GM19324 (cell line): Measurements from ENCODE around the gene NCF2.
"Not testable (repeated sequence)": the region's sequence is repeated elsewhere in the genome, so short reads cannot be mapped to it uniquely, and the experiment has no call there.

ENCODE experiments used
- ATAC-seq: cut with Tn5 transposase; IDR thresholded peaks from one replicate; pipeline ENCODE4 v1.9.1; 2021; ENCODE audit warnings: mild to moderate bottlenecking, moderate library complexity; ENCODE audit not compliant: unreplicated experiment, low FRiP score

Gene NCF2, protein sequence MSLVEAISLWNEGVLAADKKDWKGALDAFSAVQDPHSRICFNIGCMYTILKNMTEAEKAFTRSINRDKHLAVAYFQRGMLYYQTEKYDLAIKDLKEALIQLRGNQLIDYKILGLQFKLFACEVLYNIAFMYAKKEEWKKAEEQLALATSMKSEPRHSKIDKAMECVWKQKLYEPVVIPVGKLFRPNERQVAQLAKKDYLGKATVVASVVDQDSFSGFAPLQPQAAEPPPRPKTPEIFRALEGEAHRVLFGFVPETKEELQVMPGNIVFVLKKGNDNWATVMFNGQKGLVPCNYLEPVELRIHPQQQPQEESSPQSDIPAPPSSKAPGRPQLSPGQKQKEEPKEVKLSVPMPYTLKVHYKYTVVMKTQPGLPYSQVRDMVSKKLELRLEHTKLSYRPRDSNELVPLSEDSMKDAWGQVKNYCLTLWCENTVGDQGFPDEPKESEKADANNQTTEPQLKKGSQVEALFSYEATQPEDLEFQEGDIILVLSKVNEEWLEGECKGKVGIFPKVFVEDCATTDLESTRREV

GRCh38 chr1:183590244-183591191, at the start of gene NCF2:
Gene NCF2 (minus strand): TSS chr1:183590459. CDS start chr1:183590329, 130 bp downstream.
- ATAC-seq, result peak; percentile 85

DNA sequence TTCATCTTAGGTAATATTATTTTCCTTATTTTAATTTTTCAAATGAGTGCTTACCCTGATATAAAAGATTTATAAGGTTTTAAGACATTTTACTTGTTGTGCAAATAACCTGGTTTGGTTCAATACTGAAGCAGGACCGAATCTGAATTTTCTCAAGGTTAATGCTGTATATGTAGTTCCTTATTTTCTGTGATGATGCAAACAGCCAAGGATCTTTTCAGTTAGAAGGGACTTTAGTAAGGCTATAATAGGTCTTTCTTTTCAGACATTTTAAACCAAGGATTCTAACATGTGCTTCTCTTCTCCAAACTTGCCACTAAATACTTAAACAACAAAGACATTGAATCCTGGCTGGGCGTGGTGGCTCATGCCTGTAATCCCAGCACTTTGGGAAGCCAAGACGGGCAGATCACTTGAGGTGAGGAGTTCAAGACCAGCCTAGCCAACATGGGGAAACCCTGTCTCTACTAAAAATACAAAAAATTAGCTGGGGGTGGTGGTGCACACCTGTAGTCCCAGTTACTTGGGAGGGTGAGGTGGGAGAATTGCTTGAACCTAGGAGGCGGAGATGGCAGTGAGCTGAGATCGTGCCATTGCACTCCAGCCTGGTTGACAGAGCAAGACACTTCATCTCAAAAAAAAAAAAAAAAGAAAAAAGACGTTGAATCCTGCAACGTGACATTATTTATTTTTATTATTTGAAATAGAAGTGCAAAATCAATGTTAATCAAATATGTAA, 48.6 kb upstream of the NCF2 start:
- no peak for ATAC-seq

DNA sequence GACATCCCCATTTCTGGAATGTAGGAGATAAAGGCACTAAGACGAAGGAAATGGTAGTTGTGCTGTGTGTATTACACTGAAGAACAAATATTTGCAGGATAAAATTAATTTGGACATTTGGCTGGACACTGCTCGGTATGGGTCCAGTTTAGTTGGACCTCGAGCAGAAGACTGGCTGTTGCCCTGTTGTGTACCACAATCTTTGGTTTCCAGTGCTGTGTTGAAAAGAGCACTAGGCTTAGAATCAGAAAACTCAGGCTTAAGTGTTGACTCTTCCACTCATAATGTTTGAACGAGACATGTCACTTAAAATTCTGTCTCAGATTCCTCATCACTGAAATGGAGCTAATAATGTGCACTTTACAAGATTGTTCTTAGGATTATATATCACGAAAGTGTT, 46.5 kb upstream of the NCF2 start:
- ATAC-seq, result no peak

GRCh38 chr1:183636334-183636682, 46.0 kb upstream of the NCF2 start:
- ATAC-seq, result no peak

DNA sequence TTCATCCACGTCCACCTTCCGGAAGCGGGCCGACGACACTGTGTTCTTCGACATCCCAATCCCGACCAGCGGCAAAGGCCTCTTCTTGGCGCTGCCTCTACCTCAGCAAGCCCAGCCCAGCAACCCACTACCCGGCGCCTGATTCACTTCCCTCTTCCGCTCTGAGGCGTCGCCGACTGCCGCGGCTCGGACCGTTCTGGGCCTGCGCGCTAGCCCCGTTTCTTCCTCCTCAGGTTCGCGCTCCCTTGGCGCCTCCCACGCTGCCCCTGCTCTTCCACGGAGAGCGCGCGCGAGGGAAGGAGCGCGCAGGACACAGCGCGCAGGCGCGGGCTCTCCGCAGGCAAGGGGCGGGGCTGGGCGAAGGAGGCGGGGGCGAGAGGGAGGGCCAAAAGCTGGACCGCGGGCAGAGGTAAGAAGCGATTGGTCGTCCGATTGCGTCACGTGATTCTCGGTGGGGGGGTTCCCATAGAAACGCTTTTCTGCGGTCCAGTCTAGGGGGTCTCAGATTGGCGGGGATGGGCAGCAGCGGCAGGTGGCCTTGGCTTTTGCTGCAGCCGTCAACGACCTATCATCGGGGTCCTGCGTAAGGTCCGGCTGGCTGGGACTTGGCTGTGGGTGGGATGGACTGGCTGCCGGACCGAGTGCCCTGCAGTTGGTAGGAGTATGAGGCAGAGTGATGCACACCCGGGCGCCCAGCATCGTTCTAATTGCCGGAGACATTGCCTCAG, 45.5 kb upstream of the NCF2 start, which contains the start of gene ARPC5:
ARPC5 (minus strand) TSS at position 178 of the 728 bp plus-strand sequence; CDS start at position 54, 124 bp downstream.
- ATAC-seq, result peak; percentile 95

DNA sequence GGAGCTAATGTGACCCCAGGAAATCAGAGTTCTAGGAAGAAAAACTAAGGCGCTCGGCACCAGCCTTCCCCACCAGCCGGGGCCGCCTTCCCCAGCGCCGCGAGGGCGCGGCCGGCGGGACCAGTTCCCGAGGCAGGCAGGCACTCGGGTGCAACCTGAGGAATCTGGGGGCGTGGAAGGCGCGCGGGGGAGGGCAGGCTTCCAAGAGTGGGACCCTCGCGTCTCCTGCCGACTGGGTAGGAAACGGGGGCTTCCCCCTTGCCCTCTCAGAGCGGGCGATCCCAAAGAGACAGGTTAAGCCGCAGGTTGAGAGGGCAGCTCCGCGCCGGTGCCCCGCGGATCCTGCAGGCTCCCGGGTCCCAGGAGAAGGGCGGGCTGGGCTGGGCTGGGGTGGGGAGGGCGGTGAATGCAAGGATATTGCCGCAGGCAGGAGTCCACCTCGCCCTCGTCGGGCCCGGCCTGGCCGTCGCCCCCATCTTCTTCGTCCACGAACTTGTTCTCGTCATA, 44.9 kb upstream of the NCF2 start:
- ATAC-seq, result peak; percentile 16

GRCh38 chr1:183634429-183635065, 44.3 kb upstream of the NCF2 start:
- no peak for ATAC-seq

DNA sequence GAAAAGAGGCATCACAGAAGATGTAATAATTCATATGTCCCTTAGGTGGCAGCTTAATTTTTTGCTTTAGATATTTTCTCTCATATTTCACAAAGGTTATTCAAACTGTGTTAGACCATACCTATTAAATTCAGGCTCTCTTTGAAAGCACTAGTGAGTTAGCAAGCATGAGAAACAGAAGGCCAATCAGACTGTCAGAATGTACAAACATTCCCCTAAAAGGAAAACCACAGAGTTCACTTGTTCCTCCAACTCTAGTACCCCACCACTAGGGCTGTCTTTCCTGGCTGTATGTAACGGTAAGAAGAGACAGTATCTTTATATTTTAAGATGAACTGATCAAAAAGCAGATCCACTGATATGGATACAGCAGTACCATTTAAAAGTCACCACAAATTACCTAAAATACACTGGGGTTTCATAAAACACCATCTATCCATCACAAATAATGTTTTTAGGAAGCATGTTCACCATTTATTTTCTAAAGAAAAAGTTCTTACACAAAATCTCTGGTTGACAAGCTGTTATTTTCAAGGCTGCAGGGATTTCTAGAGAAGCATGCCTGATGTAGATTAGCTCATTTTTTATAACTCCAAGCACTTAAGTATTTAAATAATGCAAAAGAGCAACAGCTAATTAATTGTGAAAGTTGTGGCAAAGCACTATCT, 43.6 kb upstream of the NCF2 start:
- ATAC-seq, result no peak

- ATAC-seq, result no peak
Observed at GRCh38 chr1:183632964-183633363, 42.7 kb upstream of the NCF2 start.

DNA sequence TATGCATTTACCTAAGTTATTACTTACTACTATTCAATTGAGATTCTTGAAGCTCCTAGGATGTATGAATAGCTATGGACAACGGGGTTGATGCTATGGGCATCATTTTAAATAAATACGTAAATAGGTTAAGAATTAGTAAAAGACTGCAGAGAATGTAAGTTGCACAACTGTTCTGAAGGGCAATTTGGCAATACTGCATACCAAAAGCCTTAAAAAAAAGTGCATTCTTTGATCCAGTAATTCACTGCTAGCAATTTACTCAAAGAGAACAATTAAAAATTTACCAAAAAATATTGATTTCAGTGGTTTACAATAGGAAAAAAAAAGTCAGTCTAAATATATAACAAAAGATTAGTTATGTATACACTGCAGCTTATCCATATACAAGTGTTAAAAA, 41.9 kb upstream of the NCF2 start:
- no peak for ATAC-seq

GRCh38 chr1:183630748-183631147, 40.5 kb upstream of the NCF2 start:
- ATAC-seq, result no peak

DNA sequence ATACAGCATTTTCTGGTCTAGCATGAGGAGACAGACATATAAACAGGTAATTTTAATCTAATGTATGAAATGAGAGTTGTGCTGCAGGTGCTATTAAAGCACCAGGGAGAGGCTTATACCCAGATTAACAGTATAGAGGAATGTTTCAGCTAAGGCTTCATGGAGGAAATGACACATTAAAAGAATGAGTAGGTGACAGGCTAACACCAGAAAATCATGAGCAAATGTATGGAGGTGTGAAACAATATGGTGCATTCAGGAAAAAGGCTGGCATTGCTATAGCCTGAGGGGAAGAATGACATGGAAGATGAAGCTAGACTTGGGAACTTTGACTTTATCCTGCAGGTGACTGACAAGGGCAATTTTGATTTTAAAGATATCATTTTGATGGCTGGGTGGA, 38.3 kb upstream of the NCF2 start:
- no peak for ATAC-seq

- not testable (repeated sequence) for ATAC-seq
Observed at GRCh38 chr1:183626236-183626635, 36.0 kb upstream of the NCF2 start.

DNA sequence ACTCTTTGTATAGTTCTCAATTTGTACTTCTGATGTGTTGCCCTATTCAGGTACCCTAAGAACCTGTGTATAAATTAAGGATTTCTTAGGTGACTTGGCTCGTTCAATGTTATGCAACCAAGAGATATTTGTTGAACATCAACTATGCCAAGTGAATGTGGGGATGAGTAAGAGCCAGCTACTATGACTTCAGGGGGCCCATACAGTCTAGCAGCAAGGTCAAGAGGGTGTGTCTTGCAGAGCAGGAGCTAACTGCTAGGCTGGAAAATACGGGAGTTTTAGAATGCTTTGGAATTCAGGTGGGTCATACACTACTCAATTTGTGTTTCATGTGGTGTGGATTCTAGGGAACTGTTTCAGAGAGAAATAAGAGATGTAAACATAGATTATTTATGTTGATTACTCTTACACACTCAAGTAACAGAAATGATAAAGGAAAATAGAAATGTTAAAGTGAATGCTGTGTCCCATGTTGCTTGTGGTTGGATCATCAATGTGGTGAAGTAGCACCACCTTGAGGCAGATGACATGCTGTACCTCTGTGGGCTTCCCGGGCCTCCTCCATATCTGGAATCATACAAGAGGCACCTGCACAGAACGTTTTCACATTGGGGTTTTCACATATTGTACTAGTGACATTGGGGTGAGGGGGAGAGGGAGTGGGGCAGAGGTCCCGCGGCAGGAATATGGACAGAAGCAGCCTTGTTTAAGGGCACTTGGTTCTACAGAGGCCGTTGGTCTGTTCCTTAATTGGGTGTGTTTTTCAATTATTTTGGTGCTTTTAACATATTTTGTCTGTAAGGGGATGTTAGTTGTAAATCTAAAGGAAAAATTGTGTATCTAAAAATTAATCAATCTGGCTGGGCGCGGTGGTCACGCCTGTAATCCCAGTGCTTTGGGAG, 32.9 kb upstream of the NCF2 start:
- peak; percentile 80 for ATAC-seq

GRCh38 chr1:183622013-183622412, 31.8 kb upstream of the NCF2 start:
- ATAC-seq, result no peak

DNA sequence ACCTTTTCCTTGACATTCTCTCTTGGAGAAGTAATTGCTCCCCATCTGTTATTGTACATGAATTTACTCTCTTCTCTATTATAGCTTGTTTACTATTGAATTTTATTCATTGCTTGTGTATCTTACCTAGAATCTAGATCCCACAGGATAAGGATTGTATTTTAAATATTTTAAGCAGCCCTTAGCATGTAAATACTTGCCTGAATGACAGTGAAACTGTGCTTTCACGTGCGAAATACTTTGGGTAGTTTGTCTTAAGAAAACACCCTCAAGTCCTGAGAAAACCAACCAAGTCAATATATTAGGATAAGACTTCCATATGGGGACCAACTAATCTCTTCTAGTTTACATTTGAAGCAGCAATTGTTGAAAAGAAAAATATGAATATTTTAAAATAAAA, 30.1 kb upstream of the NCF2 start:
- ATAC-seq, result no peak

GRCh38 chr1:183619781-183620180, 29.5 kb upstream of the NCF2 start:
- ATAC-seq, result no peak

GRCh38 chr1:183618202-183618601, 27.9 kb upstream of the NCF2 start:
- not testable (repeated sequence) for ATAC-seq
